Peyer's patch (tissue), 4 donors: Measurements from ENCODE around the gene TSPAN18.

Experiments used
- CTCF ChIP-seq, 6 experiments: fragments of 450-650 bp in 4 of 6; fragments of 200-600 bp in 2 of 6; sonication (generic) in 1 of 6; IDR thresholded peaks; one replicate each; pipeline ENCODE4 v1.5.1; 2017 to 2019; ENCODE audit warnings: antibody characterized with exemption in 6 of 6, mild to moderate bottlenecking in 3 of 6, moderate library complexity in 1 of 6
- POLR2A ChIP-seq, 2 donors: fragments of 450-650 bp; IDR thresholded peaks; one replicate each; pipeline ENCODE4 v1.5.1; 2017; ENCODE audit warnings: antibody characterized with exemption in 2 of 2, mild to moderate bottlenecking in 2 of 2, moderate library complexity in 2 of 2

GRCh38 chr11:44809283-44809682 is 82.5 kb downstream of the TSPAN18 start:
- TF ChIP-seq CTCF (IDR thresholded peaks at IDR 0.05), result no peak
- TF ChIP-seq POLR2A (IDR thresholded peaks at IDR 0.05), result no peak
